ENCODE measurements around the gene RAD23B. TPM values are rescaled to one million over a fixed set of nuclear protein-coding genes. Genes with fewer than 3 reads are reported as not detected.

The RAD23B gene
- total and polyA plus RNA-seq, 2 of the 13 experiments (the other 11 are each of a cell fraction or from before 2014, with no cell fraction given): 133 to 156 TPM

- TF ChIP-seq RERE (CRISPR knock-in tag; IDR thresholded peaks at IDR 0.05; ENCODE audit: low read depth) (no peak), ZBTB14 (CRISPR knock-in tag; IDR thresholded peaks at IDR 0.05) (no peak), TBX2 (CRISPR knock-in tag; IDR thresholded peaks at IDR 0.05; ENCODE audit: borderline replicate concordance) (no peak), SNAPC4 (CRISPR knock-in tag; IDR thresholded peaks at IDR 0.05) (no peak), TERF1 (CRISPR knock-in tag; IDR thresholded peaks at IDR 0.05) (no peak), ZNF781 (CRISPR knock-in tag; IDR thresholded peaks at IDR 0.05; ENCODE audit: borderline replicate concordance, not compliant biosample characterization) (no peak), JUNB (CRISPR knock-in tag; IDR thresholded peaks at IDR 0.05; ENCODE audit: borderline replicate concordance) (no peak), SRSF1 (optimal IDR thresholded peaks at IDR 0.05; ENCODE audit: low read depth, low read length) (no peak), NFKB2 (CRISPR knock-in tag; IDR thresholded peaks at IDR 0.05; ENCODE audit: borderline replicate concordance) (no peak), ZNF414 (CRISPR knock-in tag; IDR thresholded peaks at IDR 0.05) (peak; percentile 60; the same call in 1 of the 2 replicates), ZNF660 (CRISPR knock-in tag; IDR thresholded peaks at IDR 0.05; ENCODE audit: borderline replicate concordance, low read depth) (no peak), ZNF598 (CRISPR knock-in tag; IDR thresholded peaks at IDR 0.05; ENCODE audit: borderline replicate concordance) (no peak)
Observed at GRCh38 chr9:107286057-107286456, 3.0 kb downstream of the RAD23B start (continued).

Data from HepG2 (cell line).